NCI-H526 treated with DMSO at 0.1 percent for 48 hours (cell line): Measurements from ENCODE around the gene SPTBN5.

Experiments used
- DNase-seq: peaks from one replicate; lab custom pipeline; 2025; lab: John Stamatoyannopoulos, UW

SPTBN5 gene

DNA sequence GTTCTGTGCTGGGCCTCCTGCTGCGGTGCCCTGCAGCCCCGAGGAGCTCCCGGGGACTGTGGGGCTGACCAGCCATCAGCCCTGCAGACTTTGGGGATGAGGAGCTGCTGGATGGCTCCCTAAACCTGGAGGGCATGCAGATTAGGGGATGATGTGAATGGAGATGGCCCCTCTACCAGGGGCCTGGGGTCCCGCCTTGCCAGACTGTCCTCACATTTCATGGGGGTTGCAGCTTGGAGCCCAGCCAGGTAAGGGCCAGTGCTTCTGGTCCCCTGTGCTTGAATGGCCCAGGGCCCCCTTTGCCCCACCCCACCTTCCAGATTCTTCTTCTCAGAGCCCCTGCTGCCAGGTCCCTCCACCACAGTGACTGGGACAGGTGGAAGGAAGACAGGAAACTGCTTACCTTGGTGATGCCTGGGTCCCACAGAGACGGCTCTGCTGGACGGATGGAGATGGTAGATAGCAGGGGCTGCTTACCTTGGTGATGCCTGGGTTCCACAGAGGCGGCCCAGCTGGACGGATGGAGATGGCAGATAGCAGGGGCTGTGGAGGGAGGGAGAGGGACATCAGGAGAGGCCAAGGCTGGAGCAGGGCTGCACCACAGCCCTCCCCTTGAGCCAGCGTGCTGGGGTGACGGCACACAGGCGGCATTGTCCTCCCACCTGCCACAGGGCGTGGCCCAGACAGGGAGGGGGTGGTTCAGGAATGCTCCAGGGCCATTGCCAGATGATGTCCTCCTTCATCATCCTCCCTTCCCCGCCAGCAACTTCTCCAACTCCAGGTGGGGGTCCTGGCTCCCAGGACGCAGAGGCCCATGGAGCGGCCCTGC lies at the start of gene SPTBN5:
TSS of gene SPTBN5 (minus strand) at position 632 of the 829 bp plus-strand sequence. CDS start at position 76, 556 bp downstream.
- DNase-seq: no peak

GRCh38 chr15:41942886-41943285 lies 49.0 kb upstream of the SPTBN5 start:
- no peak for DNase-seq

DNA sequence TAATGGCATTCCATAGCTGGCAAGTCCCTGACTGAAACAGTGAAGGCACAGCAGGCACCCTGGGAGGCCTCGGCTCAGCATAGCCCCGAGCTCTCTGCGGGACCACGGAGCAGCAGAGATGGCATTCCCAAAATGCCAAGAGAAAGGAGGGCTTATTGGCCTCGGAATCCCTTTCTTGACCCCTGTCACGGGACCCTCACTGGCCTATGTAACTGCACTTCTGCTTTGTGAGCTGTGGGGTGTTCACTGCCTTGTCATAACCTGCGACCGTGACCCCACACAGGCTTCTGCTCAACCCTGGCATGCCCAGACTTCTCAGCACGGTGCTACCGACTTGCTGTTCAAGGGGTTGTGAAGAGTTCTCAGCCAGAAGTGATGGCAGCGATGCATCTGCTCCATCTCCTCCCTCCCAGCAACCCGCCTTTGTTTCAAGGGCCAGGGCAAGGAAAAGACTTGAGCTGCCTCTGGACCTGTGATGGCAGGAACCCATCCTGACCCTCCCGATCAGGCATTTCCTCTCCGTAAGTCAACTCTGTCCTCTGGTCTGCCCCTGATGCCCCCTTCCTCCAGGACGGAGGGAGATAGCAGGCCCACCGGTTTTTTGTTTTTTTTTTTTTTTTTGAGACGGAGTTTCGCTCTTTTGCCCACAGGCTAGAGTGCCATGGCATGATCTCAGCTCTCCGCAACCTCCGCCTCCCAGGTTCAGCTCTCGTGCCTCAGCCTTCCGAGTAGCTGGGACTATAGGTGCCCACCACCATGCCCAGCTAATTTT lies 48.0 kb upstream of the SPTBN5 start:
- no peak for DNase-seq

DNA sequence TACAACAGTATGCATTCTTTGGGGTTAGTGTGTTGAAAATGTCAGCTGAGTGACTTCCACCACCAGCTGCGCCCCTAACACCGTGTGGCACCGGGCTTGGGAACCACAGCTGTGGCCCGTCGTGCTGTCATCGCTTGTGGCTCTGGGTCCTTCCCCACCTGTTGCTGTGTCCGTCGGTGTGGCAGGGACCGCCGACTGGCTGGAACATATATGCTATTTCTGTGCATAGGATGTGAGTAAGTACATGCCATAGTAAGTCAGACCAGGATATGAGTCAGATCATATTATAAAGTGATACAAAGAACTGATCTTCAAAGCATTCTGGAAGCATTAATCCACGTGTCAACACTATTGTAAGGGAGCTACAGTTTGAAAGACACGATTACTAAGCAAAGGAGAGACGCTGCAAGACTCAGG lies 46.6 kb upstream of the SPTBN5 start:
- DNase-seq: no peak

DNA sequence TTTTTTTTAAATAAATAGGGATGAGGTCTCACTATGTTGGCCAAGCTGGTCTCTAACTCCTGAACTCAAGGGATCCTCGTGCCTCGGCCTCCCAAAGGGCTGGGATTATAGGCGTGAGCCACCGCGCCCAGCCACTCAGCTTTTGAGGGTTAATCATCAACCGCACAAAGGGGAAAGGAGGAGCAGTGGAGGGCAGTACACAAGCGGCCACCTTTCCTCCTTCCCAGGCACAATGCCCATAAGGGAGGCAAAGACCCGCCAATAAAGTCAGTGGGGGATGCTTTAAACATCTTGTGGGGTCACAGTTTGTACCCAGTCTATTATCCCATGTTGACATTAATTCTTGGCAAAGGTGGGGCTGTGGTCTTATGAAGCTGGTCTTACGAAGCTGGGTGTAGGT lies 46.1 kb upstream of the SPTBN5 start:
- DNase-seq: no peak

DNA sequence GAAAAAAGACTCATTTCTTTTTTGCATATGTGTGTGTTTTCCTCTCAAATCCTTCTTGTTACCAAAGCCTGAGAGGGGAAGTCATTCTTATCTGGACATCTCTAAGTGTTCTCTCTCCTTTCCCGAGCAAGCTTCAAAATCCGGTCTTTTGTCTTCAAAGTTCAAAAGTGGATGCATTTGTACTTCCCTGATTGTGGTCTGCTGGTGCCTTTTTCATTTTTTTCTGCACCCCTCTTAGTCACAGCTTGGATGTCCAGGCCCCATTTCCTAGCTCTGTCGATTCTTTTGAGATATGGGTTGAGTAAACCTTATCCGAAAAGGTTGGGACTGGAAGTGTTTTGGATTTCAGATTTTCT lies 43.7 kb upstream of the SPTBN5 start:
- no peak for DNase-seq

DNA sequence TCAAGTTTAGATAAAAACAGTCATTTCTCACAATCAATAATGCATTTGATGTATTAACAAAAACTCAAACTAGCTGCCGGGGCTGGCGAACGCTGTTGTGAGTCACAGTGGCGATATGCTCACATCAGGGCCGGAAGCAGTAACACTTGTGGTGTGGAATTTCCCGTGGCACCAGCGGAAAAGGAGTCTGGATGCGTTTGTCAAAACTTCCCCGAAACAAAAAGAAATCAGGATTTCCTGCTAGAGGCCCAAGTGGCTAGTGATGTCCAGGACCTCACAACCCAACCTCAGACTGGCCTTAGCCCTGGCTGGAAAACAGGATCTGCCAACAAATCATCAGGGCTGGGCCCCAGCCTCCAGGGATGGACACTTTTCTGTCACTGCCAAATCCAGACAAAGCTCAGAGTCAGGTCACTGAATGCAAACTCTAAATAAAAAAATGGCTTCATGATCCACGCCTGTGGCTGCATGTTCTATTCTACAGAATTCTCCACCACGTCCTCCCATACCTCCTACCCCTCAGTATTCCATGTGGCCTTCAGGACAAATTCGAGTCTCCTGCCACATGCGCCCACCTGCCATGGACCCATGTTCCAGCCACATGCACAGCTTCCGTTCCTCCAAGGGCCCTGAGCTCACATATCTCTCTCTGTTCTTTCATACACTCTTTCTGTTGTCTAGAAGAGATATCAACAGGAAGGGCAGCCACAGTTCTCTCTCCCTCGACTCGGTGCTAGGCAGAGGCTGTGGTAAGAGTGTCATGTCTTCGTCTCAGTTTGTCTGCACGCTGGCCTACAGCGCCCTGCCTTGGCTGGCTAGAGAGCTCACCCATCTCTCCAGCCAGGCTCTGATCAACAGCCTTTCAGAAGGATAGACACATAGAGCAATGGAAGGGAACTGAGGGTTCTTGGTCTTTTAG lies 43.1 kb upstream of the SPTBN5 start:
- DNase-seq: no peak

DNA sequence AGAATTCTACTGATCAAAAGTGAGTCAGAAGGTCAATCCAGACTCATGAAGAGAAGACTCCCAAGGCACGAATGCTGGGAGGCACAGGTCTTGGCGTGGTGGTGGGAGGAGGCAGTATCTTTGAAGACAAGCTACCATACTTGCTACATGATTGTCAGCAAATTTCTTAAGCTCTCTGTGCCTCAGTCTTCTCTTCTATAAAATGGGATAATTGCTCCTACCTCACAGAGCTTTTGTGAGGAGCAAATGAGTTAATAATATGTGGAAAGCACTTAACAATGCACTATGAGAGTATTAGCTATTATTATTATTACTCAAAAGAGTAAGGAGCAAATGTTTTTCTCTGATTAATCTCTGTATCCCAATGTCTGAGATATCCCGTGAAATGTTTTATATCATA lies 42.3 kb upstream of the SPTBN5 start:
- DNase-seq: no peak

DNA sequence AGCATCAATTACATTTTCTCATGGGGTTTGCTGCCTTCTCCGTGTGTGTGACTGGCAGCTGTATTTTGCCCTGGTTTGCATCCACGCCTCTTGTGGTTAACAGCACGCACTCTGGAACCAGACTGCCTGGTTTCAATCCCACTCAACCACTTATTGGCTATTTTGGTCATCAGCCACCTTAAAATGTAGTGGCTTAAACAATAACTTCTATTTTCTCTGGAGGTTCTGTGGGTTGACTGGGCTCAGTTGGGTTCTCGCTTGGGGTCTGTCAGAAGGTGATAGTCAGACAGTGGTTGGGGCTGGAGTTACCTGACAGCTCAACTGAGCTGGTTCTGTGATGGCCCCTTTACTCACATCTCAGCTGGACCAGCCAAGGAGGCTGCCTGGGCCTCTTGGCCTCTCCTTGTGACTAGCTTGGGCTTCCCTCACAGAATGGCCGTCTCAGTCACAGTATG lies 41.7 kb upstream of the SPTBN5 start:
- no peak for DNase-seq

DNA sequence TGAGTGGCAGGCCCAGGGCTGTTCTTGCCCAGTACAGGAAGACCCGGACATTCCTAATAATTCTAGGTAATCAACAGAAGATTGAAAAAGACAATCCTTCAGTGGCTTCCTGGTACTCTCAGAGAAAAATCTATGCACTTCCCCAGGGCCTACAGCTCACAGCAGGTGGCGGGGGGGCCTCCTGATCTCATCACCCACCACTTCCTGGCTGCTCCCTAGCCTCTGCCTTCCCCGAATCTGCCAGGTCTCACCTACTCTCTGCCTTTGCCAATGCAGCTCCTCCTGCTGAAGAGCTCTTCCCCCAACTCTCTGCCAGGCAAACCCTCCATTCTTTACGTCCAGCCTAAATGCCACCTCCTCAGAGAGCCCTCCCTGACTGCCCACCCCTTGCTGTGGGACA lies 41.0 kb upstream of the SPTBN5 start:
- DNase-seq: no peak

DNA sequence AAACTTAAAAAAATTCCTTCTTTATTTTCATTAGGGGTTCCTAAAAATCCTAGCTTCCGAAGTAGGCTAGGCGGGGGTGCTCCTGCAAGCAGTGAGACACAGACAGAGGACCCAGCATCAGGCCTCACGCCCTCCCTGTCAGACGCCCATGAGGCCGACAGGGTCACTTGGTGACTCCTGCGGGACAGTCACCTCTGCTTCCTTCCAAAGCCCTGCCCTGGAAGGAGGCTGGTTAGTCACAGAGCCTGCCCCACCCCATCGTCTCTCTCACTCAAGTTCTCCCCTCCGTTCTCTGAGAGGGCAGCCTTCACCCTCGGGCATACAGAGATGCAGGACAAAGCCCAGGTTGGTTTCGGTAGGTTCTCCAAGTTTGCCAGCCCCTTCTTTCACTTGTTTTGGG lies 39.9 kb upstream of the SPTBN5 start:
- no peak for DNase-seq

GRCh38 chr15:41933326-41933725 lies 39.5 kb upstream of the SPTBN5 start:
- no peak for DNase-seq

DNA sequence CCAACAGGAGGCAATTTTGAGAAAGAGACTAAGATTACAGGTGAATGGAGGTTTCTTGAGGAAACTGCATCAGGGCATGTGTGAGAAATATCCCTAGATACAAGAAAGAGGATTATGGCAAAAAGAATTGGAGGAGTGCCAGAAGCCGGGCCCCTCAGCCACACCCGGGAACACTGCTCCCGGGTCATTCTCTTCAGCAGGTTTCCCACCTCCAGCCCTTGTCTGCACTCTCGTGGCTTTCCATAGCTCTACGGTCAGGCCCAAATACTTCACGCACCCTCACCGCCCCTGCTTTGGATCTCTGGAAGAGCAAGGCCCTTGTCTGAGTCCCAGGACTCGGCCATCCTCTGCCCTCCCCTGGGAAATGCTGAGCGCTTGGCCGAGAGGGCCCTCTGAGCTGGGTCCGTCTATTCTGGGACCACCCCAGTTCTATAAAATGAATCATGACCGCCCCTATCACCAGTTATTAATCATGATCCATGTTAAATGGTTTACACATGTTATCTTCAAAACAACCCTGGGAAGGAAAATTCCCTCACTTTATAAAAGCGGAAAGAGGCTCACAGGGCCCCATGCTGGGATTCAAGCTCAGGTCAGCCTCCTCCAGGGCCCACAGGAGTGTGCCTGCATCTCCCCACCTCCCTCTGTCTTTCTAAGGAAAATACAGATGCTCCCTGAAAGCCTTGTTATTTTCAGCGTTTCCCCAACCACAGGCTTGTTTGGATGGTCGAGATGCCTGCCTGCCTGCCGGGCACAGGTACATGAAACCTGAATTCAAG lies 38.8 kb upstream of the SPTBN5 start:
- DNase-seq: no peak

- DNase-seq: no peak
Measured at GRCh38 chr15:41932101-41932500, 38.2 kb upstream of the SPTBN5 start.

DNA sequence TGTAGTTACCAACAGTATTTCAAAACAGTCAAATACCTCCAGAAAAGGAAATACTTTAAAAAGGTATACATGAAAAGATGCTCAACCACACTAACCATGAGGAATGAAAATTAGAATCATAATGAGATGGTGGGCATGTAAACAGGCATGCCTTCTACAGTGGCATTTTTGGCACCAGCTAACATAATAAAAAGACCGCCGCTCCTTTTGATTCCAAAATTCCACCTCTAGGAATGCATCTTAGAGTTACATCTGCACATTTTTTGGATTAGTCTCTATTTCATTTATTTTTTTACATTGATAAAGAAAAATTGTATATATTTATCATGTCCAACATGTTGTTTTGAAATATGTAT lies 37.0 kb upstream of the SPTBN5 start:
- no peak for DNase-seq

DNA sequence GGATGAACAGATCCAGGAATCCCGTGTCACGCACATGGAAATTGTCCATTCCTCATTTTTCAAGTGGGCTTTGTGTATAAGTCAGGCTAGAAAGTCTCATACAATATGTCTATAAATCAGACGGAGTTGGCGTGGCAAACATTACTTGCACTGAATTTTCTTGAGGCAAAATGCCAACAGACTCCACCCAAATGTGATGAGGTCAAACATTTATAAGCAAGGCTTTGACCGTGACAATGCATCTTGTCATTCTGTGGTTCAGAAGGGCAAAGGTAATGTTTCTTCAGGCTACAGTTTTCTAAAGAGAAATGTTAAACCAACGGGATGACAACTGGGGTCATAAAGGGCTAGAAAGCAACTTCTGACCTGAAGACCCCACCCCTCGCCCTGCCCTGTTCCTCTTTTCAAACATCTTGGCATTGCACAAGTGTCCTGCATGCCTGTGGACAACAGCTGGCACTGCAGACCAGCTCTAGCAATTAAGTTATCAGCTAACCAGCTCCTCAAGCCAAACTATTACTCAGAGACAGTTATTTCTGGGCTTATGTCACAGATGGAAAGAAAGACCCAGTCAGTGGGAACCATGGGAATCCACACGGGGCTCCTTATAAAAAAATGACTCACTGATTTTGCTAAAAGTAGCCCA lies 36.5 kb upstream of the SPTBN5 start:
- no peak for DNase-seq

GRCh38 chr15:41928637-41929620 lies 35.1 kb upstream of the SPTBN5 start:
- DNase-seq: no peak

DNA sequence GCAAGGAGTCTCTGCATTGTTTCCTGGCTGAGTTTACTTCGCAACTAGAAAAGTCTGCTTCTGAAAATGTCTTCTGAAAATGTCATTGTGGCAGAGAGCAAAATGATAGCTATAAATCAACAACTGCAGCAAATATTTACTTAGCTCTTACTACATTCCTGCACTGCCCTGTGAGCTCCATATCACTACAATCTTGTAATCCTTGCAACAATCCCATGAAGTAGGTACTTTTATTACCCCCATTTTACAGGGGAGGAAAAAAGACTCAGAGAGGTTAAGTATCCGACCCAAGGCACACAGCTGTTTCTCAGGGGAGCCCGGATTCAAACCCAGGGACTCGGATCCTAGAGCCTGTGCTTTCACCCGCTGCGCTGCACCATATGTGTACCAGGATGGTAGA lies 34.2 kb upstream of the SPTBN5 start:
- DNase-seq: no peak

- DNase-seq: no peak
Measured at GRCh38 chr15:41927536-41927935, 33.7 kb upstream of the SPTBN5 start.
